GM19467 (cell line): ENCODE measurements around the gene EIF4E2.
A peak's percentile ranks its signal among the peaks of the same experiment; 100 is the strongest.

Experiments
- ATAC-seq: cut with Tn5 transposase; IDR thresholded peaks from one replicate; pipeline ENCODE4 v1.9.1; 2021; ENCODE audit warnings: mild to moderate bottlenecking, moderate library complexity; ENCODE audit not compliant: unreplicated experiment

EIF4E2 gene, protein sequence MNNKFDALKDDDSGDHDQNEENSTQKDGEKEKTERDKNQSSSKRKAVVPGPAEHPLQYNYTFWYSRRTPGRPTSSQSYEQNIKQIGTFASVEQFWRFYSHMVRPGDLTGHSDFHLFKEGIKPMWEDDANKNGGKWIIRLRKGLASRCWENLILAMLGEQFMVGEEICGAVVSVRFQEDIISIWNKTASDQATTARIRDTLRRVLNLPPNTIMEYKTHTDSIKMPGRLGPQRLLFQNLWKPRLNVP

DNA sequence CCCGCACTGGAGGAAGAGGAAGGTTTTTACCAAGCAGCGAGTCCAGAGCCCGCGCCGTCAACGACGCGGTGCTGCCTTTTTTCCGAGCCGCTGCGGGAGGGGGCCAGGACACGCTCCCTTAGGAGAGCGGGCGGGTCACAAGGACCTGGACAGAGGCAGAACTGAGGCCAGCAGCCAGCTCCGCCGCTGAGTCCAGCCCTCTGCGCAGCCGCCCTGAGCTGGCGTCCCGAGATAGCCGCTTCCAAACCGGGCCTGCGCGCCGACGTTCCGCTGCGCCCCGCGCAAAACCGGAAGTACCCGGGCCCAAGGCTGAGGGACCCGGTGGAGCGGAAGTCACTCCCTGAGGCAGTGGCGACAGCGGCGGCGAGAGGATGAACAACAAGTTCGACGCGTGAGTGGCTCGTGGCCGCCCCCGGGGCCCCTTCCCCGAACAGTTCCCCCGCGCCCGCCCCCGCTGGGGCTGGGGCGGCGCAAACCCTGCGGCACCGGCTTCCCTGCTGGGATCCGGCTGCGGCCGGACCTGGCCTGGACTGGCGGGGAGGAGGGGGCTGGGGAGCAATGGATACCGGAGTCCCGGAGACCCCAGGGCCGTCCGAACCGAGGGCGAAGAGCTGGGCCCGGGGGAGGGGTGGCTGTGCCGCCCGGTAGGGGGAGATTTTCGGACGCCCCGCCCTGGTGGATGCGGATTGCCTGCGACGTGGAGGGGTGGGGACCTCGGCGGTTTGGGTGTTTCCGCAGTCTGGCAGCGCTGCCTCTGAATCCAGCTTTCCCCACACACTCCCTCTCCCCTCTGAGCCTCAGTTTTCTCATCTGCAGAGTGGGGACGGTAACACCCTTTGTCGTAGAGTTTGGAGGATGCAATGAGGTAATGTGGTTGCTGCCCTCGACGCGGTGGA lies at the start of gene EIF4E2, which contains the start of gene TIGD1:
EIF4E2 (plus strand) TSS at position 336 of the 896 bp plus-strand sequence; CDS start at position 372, 36 bp downstream.
TIGD1 (minus strand) TSS at position 204 of the 896 bp plus-strand sequence. CDS start 675 bp downstream, outside the sequence.
- ATAC-seq, result peak; percentile 84

DNA sequence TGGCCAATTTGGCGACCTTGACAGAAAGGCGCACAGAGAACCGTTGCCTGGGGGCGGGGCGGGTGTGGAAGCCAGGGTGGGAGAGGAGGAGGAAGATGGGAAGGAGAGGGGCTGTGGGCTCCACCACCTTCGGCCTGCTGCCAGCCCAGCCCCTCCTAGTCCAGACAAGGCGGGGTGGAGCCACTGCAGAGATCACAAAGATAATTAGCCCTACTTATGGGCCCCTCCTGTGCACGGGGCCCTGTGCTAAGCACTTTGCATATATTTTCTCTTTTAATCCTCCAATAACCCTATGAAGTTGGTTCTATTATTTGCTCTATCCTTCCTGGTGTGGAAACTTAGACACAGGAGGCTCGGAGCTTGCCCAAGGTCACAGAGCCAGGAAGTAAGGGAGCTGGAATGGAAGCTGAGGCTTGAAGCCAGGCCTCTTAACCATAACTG lies 49.1 kb upstream of the EIF4E2 start:
- ATAC-seq, result no peak

DNA sequence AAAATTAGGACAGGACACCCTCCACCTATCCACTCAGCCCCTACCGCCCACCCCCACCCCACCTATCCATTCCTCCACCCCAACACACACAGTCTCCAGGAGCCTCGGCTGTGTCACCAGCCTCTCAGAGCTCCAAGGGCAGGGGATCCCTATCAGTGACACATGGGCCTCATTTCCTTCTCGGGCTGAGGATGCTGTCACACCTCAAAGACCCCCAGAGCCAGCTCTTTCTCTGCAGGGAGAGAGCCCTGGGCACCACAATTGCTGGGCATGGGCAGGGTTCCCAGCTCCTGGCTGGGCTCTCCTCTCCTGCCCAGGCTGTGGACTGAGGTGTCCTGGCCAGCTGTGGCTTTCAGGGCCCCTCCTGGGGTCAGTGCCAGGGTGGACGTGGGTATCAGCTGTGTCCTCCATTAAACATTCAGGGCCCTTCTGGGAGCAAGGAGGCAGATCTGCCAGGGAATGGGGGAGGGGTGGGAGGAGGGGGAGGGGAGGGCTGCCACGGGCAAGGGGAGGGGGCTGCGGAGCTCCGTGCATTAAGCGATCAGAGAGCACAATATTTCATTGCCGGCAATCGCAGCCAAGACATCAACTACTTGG lies 48.6 kb upstream of the EIF4E2 start:
- no peak for ATAC-seq

DNA sequence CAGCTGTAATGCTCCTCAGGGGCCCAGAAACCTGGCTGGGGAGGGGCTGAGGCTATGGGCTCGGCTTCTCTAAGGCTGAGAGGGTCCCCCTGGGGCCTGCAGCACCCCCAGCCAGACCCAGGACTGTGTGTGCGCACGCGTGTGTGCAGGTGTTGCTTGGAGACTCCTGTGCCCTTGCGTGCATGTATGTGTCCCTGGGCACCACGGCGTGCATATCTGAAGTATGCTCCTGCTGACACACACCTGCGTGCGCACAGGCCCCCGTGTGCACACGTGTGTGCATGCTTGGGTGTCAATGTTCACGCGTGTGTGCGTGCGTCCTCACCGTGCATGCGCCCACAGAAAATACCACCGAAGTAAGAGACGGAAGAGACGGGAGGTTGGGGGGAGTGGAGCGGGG lies 48.0 kb upstream of the EIF4E2 start:
- no peak for ATAC-seq

DNA sequence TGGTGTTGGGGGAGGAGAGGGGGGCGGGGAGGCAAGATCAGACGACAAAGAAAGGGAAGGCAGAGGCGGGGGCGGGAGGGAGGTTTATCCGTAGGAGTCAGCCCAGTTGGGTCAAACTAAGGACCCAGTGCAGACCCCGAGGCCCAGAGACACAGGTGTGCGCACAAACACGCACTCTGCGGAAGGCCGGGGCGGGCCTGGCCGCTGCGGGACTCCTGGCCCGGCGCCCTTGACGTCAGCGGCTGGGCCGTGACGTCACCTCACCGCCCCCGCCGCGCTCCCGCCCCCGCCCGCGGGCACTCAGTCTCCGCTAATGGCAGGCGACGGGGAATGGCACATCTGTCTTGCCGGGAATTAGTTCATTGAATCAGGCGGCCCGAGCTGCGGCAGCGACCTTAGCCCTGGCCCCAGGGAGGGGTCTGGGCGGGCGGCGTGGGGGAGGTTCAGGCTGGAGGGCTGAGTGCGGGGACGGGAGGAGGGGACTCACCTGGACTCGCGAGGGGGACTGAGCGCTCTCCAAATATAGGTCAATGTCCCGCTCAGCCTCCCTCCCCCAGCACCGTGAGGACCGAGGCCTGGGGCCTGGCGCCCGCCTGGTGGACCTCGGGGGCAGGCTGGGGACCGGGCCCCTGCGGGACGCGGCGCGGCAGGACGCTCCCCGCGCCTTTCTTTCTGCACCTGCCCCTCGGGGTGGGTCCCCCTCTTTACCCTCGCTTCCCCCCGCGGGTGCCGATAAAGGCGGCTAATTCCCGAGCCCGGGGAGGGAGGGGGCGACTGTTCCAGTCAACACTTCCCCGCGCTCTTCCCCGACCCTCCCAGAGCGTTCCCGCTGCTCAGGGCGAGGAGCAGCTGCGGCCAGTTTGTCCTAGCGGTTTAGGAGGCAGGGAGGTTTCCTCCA lies 47.3 kb upstream of the EIF4E2 start:
- ATAC-seq, result no peak

DNA sequence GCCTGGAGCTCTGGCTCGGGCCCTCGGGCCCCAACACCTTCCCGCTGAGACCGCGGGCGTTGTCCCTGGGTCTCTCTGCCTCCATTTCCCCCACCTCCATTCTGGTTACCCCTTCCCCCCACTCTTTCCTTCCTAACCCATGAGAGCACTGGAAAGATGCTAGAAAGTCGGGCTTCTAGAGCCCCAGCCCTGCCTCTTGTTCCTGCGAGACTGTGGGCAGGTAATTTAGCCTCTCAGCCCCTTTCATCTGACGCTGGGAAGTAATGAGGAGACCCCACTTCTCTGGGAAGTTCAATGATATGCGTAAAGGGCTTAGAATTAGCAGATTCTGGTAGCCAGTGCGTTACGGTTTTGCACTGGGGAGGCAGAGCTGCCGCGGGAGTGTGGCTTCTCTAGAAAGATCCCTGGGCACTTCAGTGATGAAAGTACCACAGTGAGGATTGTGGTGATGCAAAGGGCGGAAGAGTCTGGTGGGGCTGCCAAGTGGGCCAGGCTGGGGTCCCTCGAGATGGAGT lies 46.6 kb upstream of the EIF4E2 start:
- ATAC-seq, result no peak

DNA sequence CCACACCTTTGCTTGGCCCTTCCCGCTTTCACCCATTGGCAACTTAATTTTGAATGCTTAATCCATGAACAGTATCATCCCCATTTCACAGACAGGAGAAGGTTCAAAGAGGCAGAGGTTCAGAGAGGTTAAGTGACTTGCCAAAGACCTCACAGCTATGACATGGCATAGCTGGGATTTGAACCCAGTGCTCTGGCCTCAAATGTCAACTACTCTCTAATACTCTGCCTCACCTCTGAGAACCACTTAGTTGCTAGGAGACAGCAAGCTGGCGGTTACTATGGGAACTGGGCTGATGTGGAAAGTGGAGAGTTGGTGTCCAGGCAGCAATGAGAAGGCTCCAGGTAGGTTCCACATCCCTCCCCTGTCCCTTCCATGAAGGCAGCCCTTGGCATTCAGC lies 46.1 kb upstream of the EIF4E2 start:
- no peak for ATAC-seq

DNA sequence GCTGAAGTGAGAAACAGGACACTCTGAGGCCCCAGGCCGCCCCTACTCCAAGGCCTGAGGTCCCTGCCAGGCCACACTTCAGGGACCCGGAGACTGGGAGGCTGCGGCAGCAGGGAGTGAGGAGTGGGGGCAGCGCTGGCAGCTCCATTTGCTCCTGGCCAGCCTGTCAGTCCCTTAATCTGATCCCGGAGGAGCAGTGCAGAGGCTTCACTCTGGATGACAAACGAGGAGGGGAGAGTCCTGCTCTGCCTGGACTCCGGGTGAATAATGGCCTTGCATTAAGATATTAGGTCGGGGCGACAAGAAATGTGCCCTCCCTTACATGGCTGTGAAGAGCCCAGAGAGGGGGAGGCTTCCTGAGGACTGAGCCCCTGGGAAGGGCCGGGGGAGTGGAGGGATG lies 44.6 kb upstream of the EIF4E2 start:
- ATAC-seq, result no peak

DNA sequence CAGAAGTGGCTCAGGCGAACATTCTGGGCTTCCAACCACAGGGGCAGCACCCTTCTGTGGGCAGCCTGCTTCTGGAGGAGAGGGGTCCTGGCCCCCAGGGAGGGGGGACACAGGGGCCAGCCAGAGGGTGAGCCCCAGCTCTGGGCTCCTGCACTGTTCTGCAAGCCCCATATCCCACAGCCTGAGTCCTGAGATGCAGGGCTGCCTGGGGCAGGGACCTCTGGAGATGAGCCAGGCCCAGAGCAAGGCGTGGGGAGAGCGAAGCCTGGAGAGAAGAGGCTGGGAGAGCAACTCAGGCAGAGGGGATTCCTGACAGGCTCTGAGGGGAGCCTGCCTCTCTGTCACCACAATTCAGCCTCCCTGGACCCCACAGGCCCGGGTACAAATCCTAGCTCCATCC lies 43.8 kb upstream of the EIF4E2 start:
- no peak for ATAC-seq

DNA sequence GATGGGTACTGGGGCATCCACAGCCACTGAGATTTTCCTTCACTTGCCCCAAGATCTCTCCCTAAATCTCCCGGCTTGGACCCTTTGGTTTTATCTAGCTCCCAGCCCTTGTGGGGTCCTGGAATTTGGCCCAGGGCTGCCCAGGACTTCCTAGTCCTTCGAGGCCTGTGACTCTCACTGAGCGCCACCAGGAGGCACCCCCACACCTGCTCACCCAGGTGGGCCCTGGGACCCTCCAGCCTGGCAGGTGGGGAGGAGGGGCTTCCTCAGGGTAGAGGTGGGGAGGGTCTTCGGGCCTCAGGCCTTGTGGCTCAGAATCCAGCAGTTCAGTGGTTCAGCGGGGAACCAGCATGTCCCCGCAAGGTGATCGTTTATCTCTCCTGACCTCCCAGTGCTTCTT lies 42.2 kb upstream of the EIF4E2 start:
- no peak for ATAC-seq

DNA sequence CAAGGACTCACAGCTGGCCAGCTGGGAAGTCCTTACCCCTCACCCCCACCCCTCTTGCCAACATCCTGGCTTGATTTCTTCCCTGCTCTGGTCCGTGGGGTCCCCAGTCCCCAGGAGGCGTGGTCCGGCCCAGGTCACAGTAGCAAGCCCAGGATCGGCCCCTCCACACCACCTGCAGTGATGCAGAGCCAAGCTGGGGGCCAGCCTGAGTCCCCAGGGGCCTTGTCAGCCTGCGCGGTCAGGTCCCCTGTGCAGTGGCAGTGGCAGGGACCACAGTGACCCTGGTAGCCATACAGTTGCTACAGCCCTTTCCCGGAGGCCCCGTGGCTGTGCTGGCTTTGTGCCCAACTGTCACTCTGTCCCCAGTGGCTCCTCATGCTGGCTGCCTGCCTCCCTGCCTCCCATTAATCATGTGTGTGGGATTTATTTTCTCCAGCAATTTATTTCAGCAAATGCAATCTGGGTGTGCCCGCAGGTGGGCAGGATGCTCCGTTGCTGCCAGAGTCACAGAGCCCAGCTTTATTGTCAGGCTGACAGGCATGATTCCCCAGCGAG lies 39.1 kb upstream of the EIF4E2 start:
- ATAC-seq, result no peak

DNA sequence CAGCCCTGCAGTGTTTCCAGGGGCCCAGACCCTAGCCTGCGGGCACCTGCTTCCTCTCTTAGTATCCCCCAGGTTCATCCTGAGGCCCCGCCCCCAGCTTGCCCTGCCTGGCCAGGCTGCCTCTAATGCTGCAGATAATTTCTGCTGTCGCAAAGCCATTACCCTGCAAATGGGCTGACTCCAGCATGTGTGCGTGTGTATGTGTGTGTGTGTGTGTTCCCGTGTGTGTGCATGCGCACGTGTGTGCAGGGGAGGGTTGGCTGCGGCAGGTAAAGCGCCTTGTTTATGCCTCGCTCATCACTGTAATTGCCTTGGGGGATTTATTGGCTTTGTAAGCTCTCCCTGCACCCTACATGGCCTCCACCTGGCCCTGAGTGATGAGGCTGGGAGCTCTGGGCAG lies 37.9 kb upstream of the EIF4E2 start:
- no peak for ATAC-seq

DNA sequence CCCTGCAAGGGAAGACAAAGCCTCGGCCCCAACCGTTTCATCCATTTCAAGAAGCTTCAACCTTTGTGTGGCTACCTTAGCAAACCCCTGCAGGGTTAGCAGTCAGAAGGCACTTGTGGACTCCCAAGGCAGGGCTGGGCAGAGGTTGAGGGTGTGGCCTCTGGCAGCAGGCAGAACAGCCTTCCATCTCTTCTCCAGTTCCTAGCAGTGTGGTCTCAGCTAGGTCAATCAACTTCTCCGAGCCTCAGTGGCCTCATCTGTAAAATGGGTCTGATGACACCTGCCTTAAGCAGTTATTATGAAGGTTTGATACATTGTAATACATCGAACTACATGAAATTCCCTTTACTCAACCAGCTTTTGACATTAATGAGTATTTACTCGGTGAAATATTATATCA lies 37.1 kb upstream of the EIF4E2 start:
- ATAC-seq, result no peak

DNA sequence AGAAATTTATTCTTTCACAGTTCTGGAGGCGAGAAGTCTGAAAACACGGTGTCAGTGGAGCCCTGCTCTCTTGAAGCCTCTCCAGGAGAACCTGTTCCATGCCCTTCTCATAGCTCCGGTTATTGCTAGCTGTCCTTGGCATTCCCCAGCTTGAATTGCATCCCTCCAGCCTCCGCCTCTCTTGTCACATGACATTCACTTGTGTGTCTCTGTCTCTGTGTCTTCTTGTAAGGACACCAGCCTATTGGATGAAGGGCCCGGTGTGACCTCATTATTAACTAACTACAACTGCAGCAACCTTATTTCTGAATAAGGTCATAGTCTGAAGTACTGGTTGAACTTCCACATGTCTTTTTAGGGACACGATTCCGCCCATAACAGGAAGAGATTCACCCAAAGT lies 34.9 kb upstream of the EIF4E2 start:
- ATAC-seq, result no peak

DNA sequence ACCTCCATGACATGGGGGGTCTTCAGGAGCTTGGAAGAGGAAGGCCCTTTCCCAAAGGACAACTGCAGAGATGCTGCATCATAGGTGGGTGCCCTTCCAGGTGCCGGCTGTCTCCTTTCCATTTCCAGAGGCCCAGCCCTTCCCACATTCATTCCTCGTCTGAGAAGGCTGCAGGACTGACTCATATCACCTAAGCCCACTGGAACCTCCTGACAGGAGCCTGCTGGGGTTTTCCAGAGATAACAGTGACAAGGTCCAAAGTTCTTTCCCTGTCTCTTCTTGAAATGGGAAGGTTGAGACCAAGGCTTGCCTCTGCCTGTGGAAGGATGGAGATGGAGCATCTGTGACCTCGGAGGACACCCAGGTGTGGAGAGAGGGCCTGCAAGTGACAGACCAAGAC lies 33.9 kb upstream of the EIF4E2 start:
- ATAC-seq, result no peak

DNA sequence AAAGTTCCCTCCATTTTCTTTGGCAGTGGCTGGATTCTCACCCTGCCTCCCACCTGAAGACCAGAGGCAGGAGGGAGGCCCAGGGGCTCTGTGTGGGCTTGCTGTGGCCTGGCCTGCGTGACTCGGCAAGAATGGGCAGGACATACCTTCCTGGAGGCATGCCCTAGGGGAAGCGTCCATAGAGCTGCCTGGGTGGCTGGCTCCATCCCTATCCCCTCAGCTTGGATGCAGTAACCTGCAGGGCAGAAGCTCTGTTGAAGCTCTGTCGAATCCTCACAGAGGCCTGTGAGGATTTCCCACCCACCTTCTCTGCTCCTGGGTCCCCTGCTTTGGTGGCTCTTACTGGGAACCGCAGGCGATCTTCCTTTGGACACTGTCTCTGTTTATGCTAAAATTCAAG lies 31.6 kb upstream of the EIF4E2 start:
- no peak for ATAC-seq

DNA sequence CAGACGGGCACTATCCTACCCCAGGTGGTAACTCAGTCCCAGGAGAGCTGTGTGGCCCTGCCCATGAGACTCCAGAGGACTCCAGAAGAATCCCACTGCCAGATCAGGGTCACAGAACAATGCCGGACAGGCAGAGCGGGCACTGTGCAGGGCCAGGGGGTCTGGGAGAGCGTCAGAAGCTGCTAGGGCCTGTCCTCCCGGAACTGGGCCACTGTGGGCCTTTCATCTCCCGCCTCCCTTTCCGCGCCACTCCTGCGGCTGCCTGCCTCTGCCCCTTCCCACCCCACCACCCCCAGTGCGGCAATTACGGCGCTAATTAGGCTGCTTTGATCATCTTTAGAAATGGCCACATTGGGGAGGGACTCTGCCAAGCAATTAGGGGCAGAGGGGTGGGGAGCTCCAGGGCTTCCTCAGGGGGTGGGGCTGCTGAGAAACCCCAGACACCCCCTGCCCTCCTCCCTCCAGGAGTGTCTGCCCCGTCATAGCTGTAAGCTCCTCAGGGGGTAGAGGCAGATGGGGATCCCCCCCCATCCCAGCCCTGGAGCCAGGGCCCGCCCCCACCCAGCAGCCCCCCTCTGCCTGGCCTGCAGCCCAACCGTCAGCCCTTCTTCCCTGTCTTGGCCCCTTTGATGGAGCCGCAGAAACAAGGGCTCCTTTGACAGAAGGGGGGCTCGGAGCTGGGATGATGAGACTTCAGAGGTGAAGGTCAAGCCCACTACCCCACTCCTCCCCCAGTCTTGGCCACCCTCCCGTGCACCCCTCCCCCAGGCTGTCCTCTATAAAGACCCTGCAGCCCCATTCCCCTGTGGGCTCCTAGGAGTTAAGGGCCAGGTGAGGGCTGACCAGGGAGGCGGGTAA lies 30.7 kb upstream of the EIF4E2 start, which contains the start of gene PRSS56:
PRSS56 (plus strand) TSS at position 808 of the 858 bp plus-strand sequence. CDS start 211 bp downstream, outside the sequence.
- no peak for ATAC-seq

DNA sequence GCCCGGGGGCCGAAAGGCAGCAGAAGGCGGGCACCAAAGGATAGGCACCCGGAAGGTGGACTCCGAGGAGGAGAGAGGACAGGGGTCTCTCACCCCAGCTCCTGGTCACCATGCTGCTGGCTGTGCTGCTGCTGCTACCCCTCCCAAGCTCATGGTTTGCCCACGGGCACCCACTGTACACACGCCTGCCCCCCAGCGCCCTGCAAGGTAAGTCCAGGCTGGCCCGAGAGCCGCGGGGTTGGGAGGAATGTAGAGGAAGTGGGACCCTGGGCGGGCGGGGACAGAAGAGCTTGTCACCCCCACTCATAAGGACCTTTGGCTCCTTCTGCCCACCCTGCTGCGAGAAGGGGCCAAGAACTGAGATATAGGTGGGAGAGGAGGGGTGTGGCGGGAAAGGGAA lies 30.0 kb upstream of the EIF4E2 start:
- ATAC-seq, result no peak

DNA sequence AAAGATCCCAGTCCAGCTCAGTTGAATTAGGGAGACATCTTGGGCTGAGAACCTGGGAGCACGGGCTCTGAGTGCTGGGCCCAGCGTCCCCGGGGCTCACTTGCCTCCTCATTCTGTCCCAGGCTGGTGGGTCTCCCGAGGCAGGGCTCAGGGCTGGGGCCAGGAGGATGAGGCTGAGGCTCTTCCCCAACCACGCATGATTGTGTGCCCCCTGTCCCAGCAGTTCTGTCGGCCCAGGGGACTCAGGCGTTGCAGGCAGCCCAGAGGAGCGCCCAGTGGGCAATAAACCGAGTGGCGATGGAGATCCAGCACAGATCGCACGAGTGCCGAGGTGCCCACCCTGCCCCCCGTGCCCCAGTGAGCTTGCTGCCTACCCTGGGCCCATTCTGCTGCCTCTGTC lies 29.4 kb upstream of the EIF4E2 start:
- no peak for ATAC-seq
